LNCAP (cell line): Measurements from ENCODE around the gene CCDC157.

Experiments
- TF ChIP-seq, protein P1 (sequence below): fragments of 450-650 bp; IDR thresholded peaks from 2 replicates; pipeline ENCODE4 v1.5.1; 2017; ENCODE audit warnings: mild to moderate bottlenecking

The CCDC157 gene

DNA sequence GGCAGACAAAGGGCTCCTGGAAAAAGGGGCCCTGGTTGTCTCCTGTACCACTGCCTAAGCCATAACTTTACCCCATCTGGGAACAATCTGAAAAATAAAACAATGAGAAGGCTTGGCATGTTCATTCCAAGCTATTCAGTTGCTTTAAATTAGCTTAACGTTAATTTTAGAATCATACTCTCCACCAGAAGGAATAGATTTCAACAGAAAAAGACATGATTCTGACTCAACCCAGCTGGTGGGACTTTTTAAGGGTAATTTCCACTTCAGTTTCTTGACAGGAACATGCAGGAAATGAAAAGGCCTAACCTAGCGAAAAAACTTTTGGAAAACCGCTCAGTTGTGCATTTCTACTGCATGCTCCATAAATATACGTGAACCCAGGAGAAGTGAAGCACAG is 8.0 kb upstream of the CCDC157 start:
- TF ChIP-seq, protein P1, sequence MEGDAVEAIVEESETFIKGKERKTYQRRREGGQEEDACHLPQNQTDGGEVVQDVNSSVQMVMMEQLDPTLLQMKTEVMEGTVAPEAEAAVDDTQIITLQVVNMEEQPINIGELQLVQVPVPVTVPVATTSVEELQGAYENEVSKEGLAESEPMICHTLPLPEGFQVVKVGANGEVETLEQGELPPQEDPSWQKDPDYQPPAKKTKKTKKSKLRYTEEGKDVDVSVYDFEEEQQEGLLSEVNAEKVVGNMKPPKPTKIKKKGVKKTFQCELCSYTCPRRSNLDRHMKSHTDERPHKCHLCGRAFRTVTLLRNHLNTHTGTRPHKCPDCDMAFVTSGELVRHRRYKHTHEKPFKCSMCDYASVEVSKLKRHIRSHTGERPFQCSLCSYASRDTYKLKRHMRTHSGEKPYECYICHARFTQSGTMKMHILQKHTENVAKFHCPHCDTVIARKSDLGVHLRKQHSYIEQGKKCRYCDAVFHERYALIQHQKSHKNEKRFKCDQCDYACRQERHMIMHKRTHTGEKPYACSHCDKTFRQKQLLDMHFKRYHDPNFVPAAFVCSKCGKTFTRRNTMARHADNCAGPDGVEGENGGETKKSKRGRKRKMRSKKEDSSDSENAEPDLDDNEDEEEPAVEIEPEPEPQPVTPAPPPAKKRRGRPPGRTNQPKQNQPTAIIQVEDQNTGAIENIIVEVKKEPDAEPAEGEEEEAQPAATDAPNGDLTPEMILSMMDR, result no peak

DNA sequence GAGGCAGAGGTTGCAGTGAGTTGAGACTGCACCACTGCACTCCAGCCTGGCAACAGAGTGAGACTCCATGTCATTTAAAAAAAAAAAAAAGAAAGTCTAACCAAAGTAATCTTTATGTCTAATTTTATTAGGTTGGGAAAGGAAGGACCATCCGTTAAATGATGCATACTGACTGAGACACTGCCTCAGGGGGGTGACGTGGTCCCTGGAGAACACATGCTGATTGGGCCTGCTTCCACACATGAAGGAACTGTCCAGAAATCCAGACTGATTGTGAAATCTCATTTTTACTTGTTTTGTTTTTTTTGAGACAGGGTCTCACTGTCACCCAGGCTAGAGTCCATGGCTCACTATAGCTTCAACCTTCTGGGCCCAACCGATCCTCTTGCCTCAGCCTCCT is 5.6 kb upstream of the CCDC157 start:
- TF ChIP-seq, protein P1, result no peak

DNA sequence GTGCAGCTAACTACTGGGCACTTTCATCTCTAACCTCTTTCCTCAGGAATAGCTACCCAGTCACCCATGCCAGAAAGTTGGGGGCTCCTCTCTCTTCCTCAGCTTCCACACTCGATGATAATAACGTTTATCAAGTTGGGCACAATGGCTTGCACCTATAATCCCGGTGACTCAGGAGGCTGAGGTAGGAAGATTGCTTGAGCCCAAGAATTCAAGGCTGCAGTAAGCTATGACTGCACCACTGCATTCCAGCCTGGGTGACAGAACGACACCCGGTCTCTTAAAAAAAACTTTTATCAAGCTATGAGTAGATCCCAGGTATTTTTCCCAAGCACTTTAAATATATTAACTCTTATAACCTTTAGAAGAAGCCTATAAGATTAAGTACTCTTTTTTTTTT is 2.2 kb upstream of the CCDC157 start:
- TF ChIP-seq, protein P1, result no peak

DNA sequence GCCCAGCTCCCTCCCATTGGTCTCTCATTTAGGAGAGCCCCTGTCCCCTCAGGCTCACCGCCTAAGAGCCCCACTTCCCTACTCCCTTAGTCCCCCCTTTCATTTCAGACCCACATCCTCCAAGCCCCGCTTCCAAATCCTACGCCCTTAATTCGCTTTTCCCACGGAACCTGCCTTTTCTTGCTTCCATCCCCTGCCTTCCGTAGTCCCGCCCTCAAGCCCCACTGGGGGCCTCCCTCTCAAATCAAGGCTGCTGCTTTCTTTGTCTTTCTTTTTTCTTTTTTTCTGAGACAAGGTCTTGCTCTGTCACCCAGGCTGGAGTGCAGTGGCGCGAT is 396 bp downstream of the CCDC157 start:
- TF ChIP-seq, protein P1, result no peak

DNA sequence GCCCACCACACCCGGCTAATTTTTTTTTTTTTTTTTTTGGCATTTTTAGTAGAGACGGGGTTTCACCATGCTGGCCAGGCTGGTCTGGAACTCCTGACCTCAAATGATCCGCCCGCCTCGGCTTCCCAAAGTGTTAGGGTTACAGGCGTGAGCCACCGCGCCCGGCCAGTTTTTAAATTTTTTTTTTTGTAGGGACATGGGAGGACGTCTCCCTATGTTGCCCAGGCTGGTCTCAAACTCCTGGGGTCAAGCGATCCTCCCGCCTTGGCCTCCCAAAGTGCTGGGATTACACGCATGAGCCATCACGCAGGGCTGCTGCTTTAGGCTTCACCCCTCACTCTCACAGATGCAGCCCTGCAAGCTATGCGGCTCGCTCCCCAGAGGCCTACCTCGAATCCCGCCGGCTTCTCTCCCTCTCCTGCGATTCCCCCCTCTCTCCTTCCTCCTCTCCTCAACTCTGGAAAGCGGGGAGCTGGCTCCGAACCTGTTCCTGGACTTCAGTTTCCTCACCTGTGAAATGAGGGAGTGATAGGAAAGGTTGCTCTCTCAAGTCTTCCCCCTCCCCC is 926 bp downstream of the CCDC157 start:
- TF ChIP-seq, protein P1, result no peak

DNA sequence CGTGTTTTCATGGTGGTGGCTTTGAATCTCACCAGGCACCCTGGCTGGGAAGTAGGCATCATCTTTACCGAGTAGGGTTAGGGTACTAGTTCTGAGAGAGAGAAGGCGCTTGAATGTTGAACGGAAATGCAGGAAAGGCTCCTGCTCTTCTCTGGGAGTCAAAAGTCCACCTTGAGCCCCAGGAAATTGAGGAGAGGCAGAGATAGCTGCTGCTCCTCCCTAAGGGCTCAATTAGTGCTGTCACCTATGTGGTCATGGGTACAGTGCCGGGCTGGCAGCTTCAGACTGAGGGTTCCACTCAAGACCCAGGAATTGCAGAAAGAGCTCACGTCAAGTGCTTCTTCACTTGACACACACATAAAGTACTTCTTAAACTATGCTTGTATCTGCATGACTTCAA is 1.7 kb downstream of the CCDC157 start:
- TF ChIP-seq, protein P1, result no peak

DNA sequence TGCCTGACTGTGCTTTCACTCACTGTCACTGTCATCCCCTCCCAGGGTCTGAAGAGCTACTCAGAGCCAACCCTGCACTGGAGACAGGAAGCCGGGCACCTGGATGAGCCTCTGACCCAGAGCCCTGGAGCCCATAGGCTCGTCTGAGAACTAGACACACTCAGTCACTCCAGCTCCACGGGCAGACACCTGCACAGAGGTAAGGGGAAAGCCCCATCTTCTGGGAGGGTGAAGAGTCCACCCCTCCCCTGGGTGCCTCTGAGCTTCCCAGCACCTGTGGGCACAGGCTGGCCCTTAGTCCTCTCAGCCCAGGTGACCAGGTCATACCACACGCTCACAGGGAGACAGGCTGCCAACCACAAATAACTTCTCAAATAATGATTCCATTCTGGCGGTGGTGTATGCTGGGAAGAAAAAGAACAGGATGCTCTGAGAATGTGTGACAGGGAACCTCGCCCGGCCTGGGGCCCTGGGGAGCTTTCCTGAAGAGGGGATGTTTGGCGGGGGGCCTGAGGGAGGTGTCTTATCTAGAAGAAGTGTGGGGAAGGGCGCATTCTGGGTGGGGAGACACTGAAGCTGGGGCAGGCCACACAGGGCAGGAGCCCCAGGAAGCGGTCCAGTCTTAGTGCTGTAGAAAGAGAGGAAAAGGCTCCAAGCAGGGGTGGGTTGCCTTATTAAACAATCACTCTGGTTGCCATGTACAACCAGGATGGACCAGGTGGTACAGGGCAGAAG is 5.3 kb downstream of the CCDC157 start:
- TF ChIP-seq, protein P1, result no peak
